ENCODE results near the gene STK10. TPM values are rescaled to one million over a fixed set of nuclear protein-coding genes. Genes with fewer than 3 reads are reported as not detected.

Gene STK10
- total RNA-seq, 2 experiments from 2014 or later: 83.1 to 144 TPM

GRCh38 chr5:172178301-172178987 is 9.6 kb downstream of the STK10 start:
- peak overlapping the region; percentile 75 for H3K4me3 Mint-ChIP-seq
- H3K4me1 Mint-ChIP-seq: peaks cover 97% of the 10 kb centered on the region
- intact Hi-C loops (cut with DNase I, micrococcal nuclease): loop anchor here (1.0 to 10.0 kb wide), 7 partner anchors 46 to 1904 kb away; partner anchors contain the start of genes CREBRF (in 1 of the 2), DUSP1 (in 1 of the 2) and NPM1 (in 1 of the 2)
- DNase-seq (peak; percentile 85), ATAC-seq (peak; percentile 30)
- peaks cover 41% of the 10 kb centered on the region for H3K36me3 Mint-ChIP-seq (ENCODE audit: low read depth)
- no peaks in the 10 kb centered on the region for H3K27me3 Mint-ChIP-seq
- ChIA-PET POLR2A (interaction anchor here (0.6 to 2.5 kb wide), 7 partner anchors 8 to 770 kb away, joined by 3 to 12 read pairs (median 4); partner anchors contain the start of gene FBXW11), CTCF (interaction anchor here (0.6 to 2.1 kb wide), 8 partner anchors 8 to 194 kb away, joined by 3 to 13 read pairs (median 3); partner anchors contain the start of gene STK10)
- H3K27ac Mint-ChIP-seq: peak overlapping the region; percentile 99
- no peaks in the 10 kb centered on the region for H3K9me3 Mint-ChIP-seq (ENCODE audit: low read depth)

- intact Hi-C loops (cut with DNase I, micrococcal nuclease): loop anchor here (5.0 to 10.0 kb wide), 6 partner anchors 45 to 1902 kb away; partner anchors contain the start of genes CREBRF (in 1 of the 2), DUSP1 (in 1 of the 2) and NPM1 (in 1 of the 2)
- Mint-ChIP-seq H3K27me3 (no peaks in the 10 kb centered on the region), H3K27ac (peak overlapping the region; percentile 99), H3K9me3 (ENCODE audit: low read depth) (no peaks in the 10 kb centered on the region), H3K36me3 (ENCODE audit: low read depth) (peaks cover 30% of the 10 kb centered on the region), H3K4me1 (peaks cover 97% of the 10 kb centered on the region), H3K4me3 (peak overlapping the region; percentile 75)
- DNase-seq (no peak), ATAC-seq (no peak)
- POLR2A ChIA-PET: interaction anchor here (1.1 to 4.4 kb wide), 3 partner anchors 9 to 170 kb away, joined by 5 to 64 read pairs (median 7); partner anchors contain the start of genes FBXW11 and STK10
- CTCF ChIA-PET: interaction anchor here (0.6 to 5.0 kb wide), 2 partner anchors 9 to 188 kb away, joined by 3 to 83 read pairs; partner anchors contain the start of gene STK10
Observed at GRCh38 chr5:172177176-172177575, 10.8 kb downstream of the STK10 start.

- Mint-ChIP-seq H3K4me3 (peak overlapping the region; percentile 75), H3K27me3 (no peaks in the 10 kb centered on the region), H3K9me3 (ENCODE audit: low read depth) (no peaks in the 10 kb centered on the region), H3K27ac (peak overlapping the region; percentile 99), H3K36me3 (ENCODE audit: low read depth) (peaks cover 30% of the 10 kb centered on the region), H3K4me1 (peaks cover 96% of the 10 kb centered on the region)
- ChIA-PET CTCF (interaction anchor here (0.7 to 5.0 kb wide), 15 partner anchors 11 to 109 kb away, joined by 3 to 83 read pairs (median 4); partner anchors contain the start of gene STK10), POLR2A (interaction anchor here (0.5 to 4.4 kb wide), 10 partner anchors 11 to 590 kb away, joined by 3 to 64 read pairs (median 4); partner anchors contain the start of genes FBXW11 and STK10)
- DNase-seq: peak; percentile 96
- intact Hi-C loops (cut with DNase I, micrococcal nuclease): loop anchor here (1.0 to 10.0 kb wide), 13 partner anchors 13 to 1900 kb away; partner anchors contain the start of genes CREBRF (in 1 of the 2), DUSP1 (in 1 of the 2), NPM1 (in 1 of the 2) and STK10 (in 1 of the 2)
- peak; percentile 66 for ATAC-seq
Observed at GRCh38 chr5:172175263-172175719, 12.7 kb downstream of the STK10 start.

GRCh38 chr5:172173564-172174153 is 14.4 kb downstream of the STK10 start:
- Mint-ChIP-seq H3K36me3 (ENCODE audit: low read depth) (peaks cover 32% of the 10 kb centered on the region), H3K27ac (peak overlapping the region; percentile 99), H3K4me1 (peaks cover 96% of the 10 kb centered on the region), H3K27me3 (no peaks in the 10 kb centered on the region), H3K4me3 (peak overlapping the region; percentile 75), H3K9me3 (ENCODE audit: low read depth) (no peaks in the 10 kb centered on the region)
- intact Hi-C loops (cut with DNase I, micrococcal nuclease): loop anchor here (1.0 to 10.0 kb wide), 5 partner anchors 14 to 1899 kb away; partner anchors contain the start of gene NPM1 (in 1 of the 2)
- ChIA-PET POLR2A (interaction anchor here (0.7 to 4.4 kb wide), 9 partner anchors 9 to 64 kb away, joined by 3 to 64 read pairs (median 5); partner anchors contain the start of gene STK10), CTCF (interaction anchor here (0.5 to 5.0 kb wide), 9 partner anchors 11 to 861 kb away, joined by 3 to 83 read pairs (median 9); partner anchors contain the start of gene STK10)
- ATAC-seq (peak; percentile 20), DNase-seq (peak; percentile 91)

- Mint-ChIP-seq H3K9me3 (ENCODE audit: low read depth) (no peaks in the 10 kb centered on the region), H3K27me3 (no peaks in the 10 kb centered on the region), H3K27ac (peak overlapping the region; percentile 99), H3K4me1 (peaks cover 96% of the 10 kb centered on the region), H3K36me3 (ENCODE audit: low read depth) (peaks cover 29% of the 10 kb centered on the region), H3K4me3 (peak overlapping the region; percentile 75)
- peak; percentile 29 for DNase-seq
- POLR2A ChIA-PET: interaction anchor here (0.6 to 4.4 kb wide), 8 partner anchors 13 to 765 kb away, joined by 3 to 64 read pairs (median 5); partner anchors contain the start of gene STK10
- intact Hi-C loops (cut with DNase I, micrococcal nuclease): loop anchor here (10.0 kb wide), 3 partner anchors 788 to 1898 kb away; partner anchors contain the start of gene NPM1 (in 1 of the 2)
- CTCF ChIA-PET: interaction anchor here (0.6 to 5.0 kb wide), 9 partner anchors 10 to 189 kb away, joined by 3 to 83 read pairs (median 4); partner anchors contain the start of gene STK10
- no peak for ATAC-seq
Observed at GRCh38 chr5:172172912-172173563, 15.0 kb downstream of the STK10 start.

GRCh38 chr5:172171118-172171517 is 16.9 kb downstream of the STK10 start:
- H3K9me3 Mint-ChIP-seq (ENCODE audit: low read depth): no peaks in the 10 kb centered on the region
- CTCF ChIA-PET: interaction anchor here (1.3 to 1.5 kb wide), 2 partner anchors 16 to 19 kb away, joined by 3 to 4 read pairs; no protein-coding TSS in a partner anchor
- H3K27ac Mint-ChIP-seq: peak overlapping the region; percentile 83
- POLR2A ChIA-PET: interaction anchor here (0.6 kb wide), 1 partner anchor 53 kb away, joined by 5 read pairs; no protein-coding TSS in a partner anchor
- intact Hi-C loops (cut with DNase I, micrococcal nuclease): loop anchor here (10.0 kb wide), 3 partner anchors 786 to 1896 kb away; partner anchors contain the start of gene NPM1 (in 1 of the 2)
- ATAC-seq (no peak), DNase-seq (no peak)
- H3K4me3 Mint-ChIP-seq: no peak overlapping the region
- no peaks in the 10 kb centered on the region for H3K27me3 Mint-ChIP-seq
- H3K4me1 Mint-ChIP-seq: peaks cover 93% of the 10 kb centered on the region
- peaks cover 24% of the 10 kb centered on the region for H3K36me3 Mint-ChIP-seq (ENCODE audit: low read depth)

GRCh38 chr5:172170251-172170701 is 17.7 kb downstream of the STK10 start:
- Mint-ChIP-seq H3K27ac (peak overlapping the region; percentile 83), H3K4me1 (peaks cover 87% of the 10 kb centered on the region), H3K9me3 (ENCODE audit: low read depth) (no peaks in the 10 kb centered on the region), H3K36me3 (ENCODE audit: low read depth) (peaks cover 21% of the 10 kb centered on the region), H3K4me3 (no peak overlapping the region), H3K27me3 (no peaks in the 10 kb centered on the region)
- DNase-seq (peak; percentile 46), ATAC-seq (peak; percentile 39)
- intact Hi-C loops (cut with DNase I, micrococcal nuclease): loop anchor here (10.0 kb wide), 3 partner anchors 785 to 1895 kb away; partner anchors contain the start of gene NPM1 (in 1 of the 2)
- POLR2A ChIA-PET: interaction anchor here (0.7 to 0.9 kb wide), 2 partner anchors 8 to 9 kb away, joined by 3 read pairs; no protein-coding TSS in a partner anchor
- CTCF ChIA-PET: interaction anchor here (0.6 to 1.5 kb wide), 6 partner anchors 17 to 80 kb away, joined by 3 to 4 read pairs (median 4); no protein-coding TSS in a partner anchor

- H3K9me3 Mint-ChIP-seq (ENCODE audit: low read depth): no peaks in the 10 kb centered on the region
- no peak overlapping the region for H3K4me3 Mint-ChIP-seq
- no peaks in the 10 kb centered on the region for H3K27me3 Mint-ChIP-seq
- H3K36me3 Mint-ChIP-seq (ENCODE audit: low read depth): peaks cover 21% of the 10 kb centered on the region
- ChIA-PET POLR2A (no interaction called here), CTCF (interaction anchor here (0.6 to 1.2 kb wide), 2 partner anchors 48 to 1531 kb away, joined by 3 read pairs; no protein-coding TSS in a partner anchor)
- ATAC-seq (no peak), DNase-seq (no peak)
- H3K27ac Mint-ChIP-seq: peak overlapping the region; percentile 7
- H3K4me1 Mint-ChIP-seq: peaks cover 83% of the 10 kb centered on the region
- intact Hi-C loops (cut with DNase I, micrococcal nuclease): no loop called here
Observed at GRCh38 chr5:172169216-172169615, 18.8 kb downstream of the STK10 start.

GRCh38 chr5:172168311-172168710 is 19.7 kb downstream of the STK10 start:
- DNase-seq (no peak), ATAC-seq (no peak)
- ChIA-PET CTCF (no interaction called here), POLR2A (no interaction called here)
- peak overlapping the region; percentile 1 for H3K27ac Mint-ChIP-seq
- intact Hi-C loops (cut with DNase I, micrococcal nuclease): no loop called here
- H3K9me3 Mint-ChIP-seq (ENCODE audit: low read depth): no peaks in the 10 kb centered on the region
- peaks cover 80% of the 10 kb centered on the region for H3K4me1 Mint-ChIP-seq
- H3K27me3 Mint-ChIP-seq: no peaks in the 10 kb centered on the region
- peaks cover 15% of the 10 kb centered on the region for H3K36me3 Mint-ChIP-seq (ENCODE audit: low read depth)
- no peak overlapping the region for H3K4me3 Mint-ChIP-seq

GRCh38 chr5:172167895-172168294 is 20.1 kb downstream of the STK10 start:
- H3K9me3 Mint-ChIP-seq (ENCODE audit: low read depth): no peaks in the 10 kb centered on the region
- peaks cover 80% of the 10 kb centered on the region for H3K4me1 Mint-ChIP-seq
- no peak for ATAC-seq
- POLR2A ChIA-PET: no interaction called here
- no peaks in the 10 kb centered on the region for H3K27me3 Mint-ChIP-seq
- CTCF ChIA-PET: no interaction called here
- intact Hi-C loops (cut with DNase I, micrococcal nuclease): no loop called here
- H3K27ac Mint-ChIP-seq: peak overlapping the region; percentile 1
- peaks cover 15% of the 10 kb centered on the region for H3K36me3 Mint-ChIP-seq (ENCODE audit: low read depth)
- DNase-seq: no peak
- no peak overlapping the region for H3K4me3 Mint-ChIP-seq

All from activated CD4-positive, alpha-beta T cell treated with anti-CD3 and anti-CD28 coated beads for 36 hours (primary cell).